Adrenal gland (tissue), 12 donors: ENCODE results near the gene CTAG1A. TPM values are rescaled to one million over a fixed set of nuclear protein-coding genes. Genes with fewer than 3 reads are reported as not detected.
"Not testable (repeated sequence)": the region's sequence is repeated elsewhere in the genome, so short reads cannot be mapped to it uniquely, and the experiment has no call there.

Experiments
- DNase-seq, 7 donors: peaks; one replicate each; pipeline ENCODE4 v3.0.0-alpha.2; 2019 to 2020
- H3K27ac ChIP-seq, 5 donors: fragments of 200-600 bp; sonication (generic) in 4 of 5; 1 replicate in 3 of 5; 2 replicates in 2 of 5; pipeline versions ENCODE4 v1.5.1 to v1.8.0; 2016 to 2020; ENCODE audit warnings: mild to moderate bottlenecking in 1 of 5
- H3K27me3 ChIP-seq: fragments of 200-600 bp; 2 replicates; pipeline ENCODE4 v1.8.0; 2021
- H3K36me3 ChIP-seq, 2 donors: fragments of 200-600 bp; replicated peaks in 1 of 2; 1 replicate in 1 of 2; 2 replicates in 1 of 2; pipeline versions ENCODE4 v1.5.1 to v1.8.0; 2018 to 2022
- H3K4me1 ChIP-seq, 2 donors: fragments of 200-600 bp; replicated peaks in 1 of 2; 1 replicate in 1 of 2; 2 replicates in 1 of 2; pipeline versions ENCODE4 v1.5.1 to v1.8.0; 2018 to 2021
- H3K4me3 ChIP-seq, 4 donors: fragments of 200-600 bp; sonication (generic) in 3 of 4; one replicate each; pipeline ENCODE4 v1.5.1; 2016 to 2018
- H3K9me3 ChIP-seq, 3 donors: fragments of 200-600 bp; sonication (generic) in 1 of 3; replicated peaks in 1 of 3; 1 replicate in 2 of 3; 2 replicates in 1 of 3; pipeline versions ENCODE4 v1.5.1 to v1.8.0; 2016 to 2021
- POLR2A ChIP-seq, 2 donors: fragments of 450-650 bp; IDR thresholded peaks; one replicate each; pipeline ENCODE4 v1.6.1; 2017; ENCODE audit warnings: antibody characterized with exemption in 2 of 2, mild to moderate bottlenecking in 2 of 2, moderate library complexity in 1 of 2
- WGBS, 4 donors: extraction: QIAGEN DNeasy Blood & Tissue Kit in 2 of 4; methylation state at CpG; one replicate each; pipeline versions ENCODE4 v1.1.5 to v1.1.7; 2013 to 2017; 5-methylcytosine and 5-hydroxymethylcytosine counted together
- intact Hi-C, 2 donors: fragments of 100-400 bp; cut with DNase I; formaldehyde crosslinking; loops; one replicate each; pipeline versions ENCODE4 v1.14.1 to v1.15.0; 2022 to 2023
- polyA plus RNA-seq, 3 donors: library from polyadenylated mRNA; stranded (reverse); fragments of 200-250 nt in 2 of 3; fragments of 350-450 nt in 1 of 3; fragmentation: Illumina TruSeq in 1 of 3; extraction: RNeasy Lipid Tissue Mini Kit (QIAGEN cat#74804) in 1 of 3; gene quantifications; one replicate each; pipeline ENCODE4 v1.2.3, GENCODE V29; 2013 to 2014
- total RNA-seq, 9 donors: library from RNA; depleted of rRNA in 4 of 9; stranded (reverse); fragments of >200 nt in 4 of 9; fragments of 120-200 nt in 1 of 9; fragmentation: NEBNext Ultra II Directional in 1 of 9; extraction: Animal tissue kit (Norgen Biotek cat#: 25700) in 1 of 9; gene quantifications; one replicate each; pipeline versions ENCODE4 v1.1.0 to v1.2.4, GENCODE V29; 2013 to 2023
- TF ChIP-seq, protein P1 (sequence below), 6 experiments: fragments of 450-650 bp in 4 of 6; fragments of 200-600 bp in 2 of 6; sonication (generic) in 1 of 6; IDR thresholded peaks; 1 replicate in 5 of 6; 2 replicates in 1 of 6; pipeline versions ENCODE4 v1.5.1 to v1.8.0; 2016 to 2021; ENCODE audit warnings: antibody characterized with exemption in 6 of 6, mild to moderate bottlenecking in 2 of 6, moderate library complexity in 1 of 6
- donor health status: healthy with polysubstance abuse.
- donor health status: Bipolar disorder and iron deficiency.
- donor health status: DM: yes; HTN: yes; CAD: no.
- donor health status: DM: no; HTN: no; CAD: no.
- donor health status: DM: no; HTN: no; CAD: no.
- donor health status: DM: yes; HTN: yes; CAD: no.

Gene CTAG1A
- total and polyA plus RNA-seq, 12 donors = 0.34 TPM; not detected in 11

DNA sequence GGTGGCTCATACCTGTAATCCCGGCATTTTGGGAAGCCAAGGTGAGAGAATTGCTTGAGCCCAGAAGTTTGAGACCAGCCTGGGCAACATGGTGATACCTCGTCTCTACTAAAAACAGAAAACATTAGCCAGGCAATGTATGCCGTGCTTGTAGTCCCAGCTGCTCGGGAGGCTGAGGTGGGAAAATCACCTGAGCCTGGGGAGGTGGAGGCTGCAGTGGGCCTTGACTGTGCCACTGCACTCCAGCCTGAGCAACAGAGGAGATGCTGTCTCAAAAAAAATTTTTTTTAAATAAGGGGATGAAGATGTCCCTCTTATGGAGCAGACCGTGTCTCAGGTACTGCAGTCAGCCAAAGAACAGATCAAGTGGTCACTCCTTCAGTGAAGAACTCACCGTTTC, 20.6 kb downstream of the CTAG1A start:
- WGBS, 4 donors = 72 to 83% (median 73%) methylated on average over 4 to 6 of the region's 6 CpGs
- DNase-seq = no peak
- intact Hi-C loops = no loop called here
- no peaks in the 10 kb centered on the region for H3K9me3 ChIP-seq
- no peak for TF ChIP-seq POLR2A (IDR thresholded peaks at IDR 0.05)
- TF ChIP-seq, protein P1, sequence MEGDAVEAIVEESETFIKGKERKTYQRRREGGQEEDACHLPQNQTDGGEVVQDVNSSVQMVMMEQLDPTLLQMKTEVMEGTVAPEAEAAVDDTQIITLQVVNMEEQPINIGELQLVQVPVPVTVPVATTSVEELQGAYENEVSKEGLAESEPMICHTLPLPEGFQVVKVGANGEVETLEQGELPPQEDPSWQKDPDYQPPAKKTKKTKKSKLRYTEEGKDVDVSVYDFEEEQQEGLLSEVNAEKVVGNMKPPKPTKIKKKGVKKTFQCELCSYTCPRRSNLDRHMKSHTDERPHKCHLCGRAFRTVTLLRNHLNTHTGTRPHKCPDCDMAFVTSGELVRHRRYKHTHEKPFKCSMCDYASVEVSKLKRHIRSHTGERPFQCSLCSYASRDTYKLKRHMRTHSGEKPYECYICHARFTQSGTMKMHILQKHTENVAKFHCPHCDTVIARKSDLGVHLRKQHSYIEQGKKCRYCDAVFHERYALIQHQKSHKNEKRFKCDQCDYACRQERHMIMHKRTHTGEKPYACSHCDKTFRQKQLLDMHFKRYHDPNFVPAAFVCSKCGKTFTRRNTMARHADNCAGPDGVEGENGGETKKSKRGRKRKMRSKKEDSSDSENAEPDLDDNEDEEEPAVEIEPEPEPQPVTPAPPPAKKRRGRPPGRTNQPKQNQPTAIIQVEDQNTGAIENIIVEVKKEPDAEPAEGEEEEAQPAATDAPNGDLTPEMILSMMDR (IDR thresholded peaks at IDR 0.05) = no peak
- no peaks in the 10 kb centered on the region for H3K36me3 ChIP-seq
- no peak overlapping the region for H3K4me3 ChIP-seq
- no peaks in the 10 kb centered on the region for H3K4me1 ChIP-seq
- peaks cover 8% of the 10 kb centered on the region for H3K27me3 ChIP-seq
- no peak overlapping the region for H3K27ac ChIP-seq

GRCh38 chrX:154607370-154607769, 22.4 kb downstream of the CTAG1A start:
- DNase-seq = no peak
- no peak overlapping the region for H3K4me3 ChIP-seq
- H3K27ac ChIP-seq = no peak overlapping the region
- TF ChIP-seq POLR2A (IDR thresholded peaks at IDR 0.05) = no peak
- TF ChIP-seq, protein P1 (IDR thresholded peaks at IDR 0.05) = no peak
- intact Hi-C loops = no loop called here
- WGBS, 4 donors = 66 to 71% (median 69%) methylated on average over 6 of the region's 6 CpGs
- no peaks in the 10 kb centered on the region for H3K36me3 ChIP-seq
- H3K4me1 ChIP-seq = no peaks in the 10 kb centered on the region
- peaks cover 3% of the 10 kb centered on the region for H3K27me3 ChIP-seq
- H3K9me3 ChIP-seq = no peaks in the 10 kb centered on the region

DNA sequence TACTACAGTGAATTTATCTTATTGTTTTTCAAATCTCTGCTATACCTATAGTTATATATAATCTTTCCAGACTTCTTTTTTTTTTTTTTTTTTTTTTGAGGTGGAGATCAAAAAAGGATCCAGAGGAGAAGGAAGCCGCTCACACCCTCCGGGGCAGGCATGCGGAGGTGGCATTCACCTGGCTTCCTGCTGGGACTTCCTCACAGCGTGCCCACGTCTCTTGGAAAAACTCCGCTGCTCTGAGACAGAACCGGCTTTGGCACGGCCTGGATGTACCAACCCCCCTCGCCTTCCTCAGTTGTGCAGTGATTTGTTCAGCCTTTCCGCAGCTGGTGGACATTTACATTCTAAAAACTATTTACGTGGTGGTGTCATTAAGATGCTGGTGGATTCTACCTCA, 23.0 kb downstream of the CTAG1A start:
- H3K36me3 ChIP-seq, H3K4me3 ChIP-seq, H3K9me3 ChIP-seq, H3K4me1 ChIP-seq, H3K27me3 ChIP-seq, H3K27ac ChIP-seq, intact Hi-C loops: not testable (repeated sequence)
- peak in 1 of 7 donors; percentile 5 for DNase-seq
- 81 to 89% (median 87%) methylated on average over 4 to 10 of the region's 11 CpGs for WGBS, 4 donors

DNA sequence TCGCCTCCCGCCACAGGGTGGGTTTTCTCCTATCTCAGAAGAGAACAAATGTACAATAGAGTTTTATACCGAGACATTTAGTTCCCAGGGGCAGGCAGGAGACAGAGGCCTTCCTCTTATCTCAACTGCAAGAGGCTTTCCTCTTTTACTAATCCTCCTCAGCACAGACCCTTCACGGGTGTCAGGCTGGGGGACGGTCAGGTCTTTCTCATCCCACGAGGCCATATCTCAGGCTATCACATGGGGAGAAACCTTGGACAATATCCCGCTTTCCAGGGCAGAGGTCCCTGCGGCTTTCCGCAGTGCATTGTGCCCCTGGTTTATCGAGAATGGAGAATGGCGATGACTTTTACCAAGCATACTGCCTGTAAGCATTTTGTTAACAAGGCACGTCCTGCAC, 23.9 kb downstream of the CTAG1A start:
- not testable (repeated sequence) for DNase-seq

GRCh38 chrX:154611146-154611545, 26.2 kb downstream of the CTAG1A start:
- WGBS, 4 donors = 88 to 95% (median 91%) methylated on average over 12 of the region's 12 CpGs
- H3K4me1 ChIP-seq, H3K9me3 ChIP-seq, H3K27me3 ChIP-seq, H3K27ac ChIP-seq, H3K36me3 ChIP-seq, H3K4me3 ChIP-seq, intact Hi-C loops: not testable (repeated sequence)
- peak in 1 of 7 donors; percentile 17 for DNase-seq

More for the DNA sequence above, 23.9 kb downstream of the CTAG1A start:
- intact Hi-C loops, H3K36me3 ChIP-seq, H3K27ac ChIP-seq, H3K4me1 ChIP-seq, H3K27me3 ChIP-seq, H3K4me3 ChIP-seq, H3K9me3 ChIP-seq: not testable (repeated sequence)
- 74 to 88% (median 78%) methylated on average over 2 to 12 of the region's 12 CpGs for WGBS, 4 donors

GRCh38 chrX:154613586-154613985, 28.7 kb downstream of the CTAG1A start:
- WGBS, 4 donors = 10 to 51% (median 23%) methylated on average over 4 to 5 of the region's 12 CpGs
- intact Hi-C loops, H3K4me1 ChIP-seq, H3K9me3 ChIP-seq, H3K27ac ChIP-seq, H3K4me3 ChIP-seq, H3K27me3 ChIP-seq, H3K36me3 ChIP-seq: not testable (repeated sequence)
- DNase-seq = peak in 1 of 7 donors; percentile 4

- H3K4me3 ChIP-seq, H3K36me3 ChIP-seq, H3K4me1 ChIP-seq, H3K27ac ChIP-seq, H3K9me3 ChIP-seq, intact Hi-C loops, H3K27me3 ChIP-seq, DNase-seq: not testable (repeated sequence)
- WGBS, 4 donors = no CpG with 5 or more reads among the region's 28 CpGs
Measured at GRCh38 chrX:154619182-154619581, 34.2 kb downstream of the CTAG1A start, which contains the start of gene CTAG1B. Gene CTAG1B, minus strand, starts transcription at chrX:154619282. Its CDS starts 64 bp downstream, at chrX:154619218.
